ENCODE results near the gene DEFB132. TPM values are rescaled to one million over a fixed set of nuclear protein-coding genes. Genes with fewer than 3 reads are reported as not detected.
A peak's percentile ranks its signal among the peaks of the same experiment; 100 is the strongest.

Gene DEFB132
- polyA plus RNA-seq, 3 donors: not detected

DNA sequence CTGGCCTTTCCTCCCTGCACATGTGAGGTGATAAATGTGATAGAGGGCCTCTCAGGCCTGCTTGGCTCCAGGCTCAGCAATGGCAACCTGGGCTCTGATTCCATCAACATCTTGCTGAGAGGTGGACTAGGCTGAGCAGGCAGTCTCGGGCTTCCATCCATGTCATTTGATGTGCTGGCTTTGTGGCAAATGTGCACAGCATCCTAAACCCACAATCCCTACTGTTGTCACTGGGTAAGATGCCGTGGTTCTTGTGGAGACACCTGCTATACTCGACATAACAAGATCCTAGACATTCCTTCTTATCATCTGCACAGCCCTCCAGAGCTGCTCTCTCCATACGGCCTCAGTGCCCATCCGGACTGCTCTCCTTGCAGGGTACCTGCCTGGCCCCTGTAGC, 37.1 kb downstream of the DEFB132 start:
- H3K27ac Mint-ChIP-seq: no peak overlapping the region
- TF ChIP-seq, protein P1, sequence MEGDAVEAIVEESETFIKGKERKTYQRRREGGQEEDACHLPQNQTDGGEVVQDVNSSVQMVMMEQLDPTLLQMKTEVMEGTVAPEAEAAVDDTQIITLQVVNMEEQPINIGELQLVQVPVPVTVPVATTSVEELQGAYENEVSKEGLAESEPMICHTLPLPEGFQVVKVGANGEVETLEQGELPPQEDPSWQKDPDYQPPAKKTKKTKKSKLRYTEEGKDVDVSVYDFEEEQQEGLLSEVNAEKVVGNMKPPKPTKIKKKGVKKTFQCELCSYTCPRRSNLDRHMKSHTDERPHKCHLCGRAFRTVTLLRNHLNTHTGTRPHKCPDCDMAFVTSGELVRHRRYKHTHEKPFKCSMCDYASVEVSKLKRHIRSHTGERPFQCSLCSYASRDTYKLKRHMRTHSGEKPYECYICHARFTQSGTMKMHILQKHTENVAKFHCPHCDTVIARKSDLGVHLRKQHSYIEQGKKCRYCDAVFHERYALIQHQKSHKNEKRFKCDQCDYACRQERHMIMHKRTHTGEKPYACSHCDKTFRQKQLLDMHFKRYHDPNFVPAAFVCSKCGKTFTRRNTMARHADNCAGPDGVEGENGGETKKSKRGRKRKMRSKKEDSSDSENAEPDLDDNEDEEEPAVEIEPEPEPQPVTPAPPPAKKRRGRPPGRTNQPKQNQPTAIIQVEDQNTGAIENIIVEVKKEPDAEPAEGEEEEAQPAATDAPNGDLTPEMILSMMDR (IDR thresholded peaks at IDR 0.05): no peak
- intact Hi-C loops (cut with micrococcal nuclease): no loop called here
- peaks cover 47 to 59% of the 10 kb centered on the region in 2 donors for H3K4me1 ChIP-seq (ENCODE audit: control insufficient read depth in 1 of 2, insufficient read depth in 2 of 2, low read length in 2 of 2)
- H3K36me3 ChIP-seq (replicated peaks in 1 of 2; ENCODE audit: control insufficient read depth in 1 of 2, insufficient read depth in 2 of 2, low read length in 2 of 2): no peaks in the 10 kb centered on the region
- no peak for DNase-seq
- no peak overlapping the region for H3K27ac ChIP-seq (ENCODE audit: low read depth in 1 of 2, low read length in 2 of 2)
- H3K4me2 ChIP-seq (replicated peaks; ENCODE audit: extremely low read depth, low read length, poor library complexity, severe bottlenecking): no peak overlapping the region
- peaks cover 39% of the 10 kb centered on the region for H3K4me1 Mint-ChIP-seq
- H2AFZ ChIP-seq (ENCODE audit: insufficient read depth, low read depth, low read length, poor library complexity, severe bottlenecking): no peak overlapping the region
- H3K4me3 ChIP-seq (replicated peaks in 1 of 3; ENCODE audit: low read depth in 2 of 3, low read length in 3 of 3): no peak overlapping the region
- H3K9me3 Mint-ChIP-seq: no peaks in the 10 kb centered on the region
- no peaks in the 10 kb centered on the region for H3K9me3 ChIP-seq (replicated peaks in 1 of 2; ENCODE audit: control insufficient read depth in 1 of 2, insufficient read depth in 1 of 2, low read length in 2 of 2)
- peaks cover 12% of the 10 kb centered on the region for H4K20me1 ChIP-seq (ENCODE audit: insufficient read depth, low read length)
- H3K9ac ChIP-seq (ENCODE audit: insufficient read depth, low read length, poor library complexity, severe bottlenecking): no peak overlapping the region
- no peaks in the 10 kb centered on the region for H3K36me3 Mint-ChIP-seq
- peaks cover 32% of the 10 kb centered on the region for H3K79me2 ChIP-seq (ENCODE audit: insufficient read depth, low read length)
- 97% methylated on average over 5 of the region's 5 CpGs for WGBS (ENCODE audit: insufficient coverage)
- H3K27me3 ChIP-seq (ENCODE audit: control insufficient read depth in 2 of 2, insufficient read depth in 2 of 2, low read length in 2 of 2): no peaks in the 10 kb centered on the region
- no peak overlapping the region for H3K4me3 Mint-ChIP-seq
- no peaks in the 10 kb centered on the region for H3K27me3 Mint-ChIP-seq (ENCODE audit: low read depth in 3 of 3)

DNA sequence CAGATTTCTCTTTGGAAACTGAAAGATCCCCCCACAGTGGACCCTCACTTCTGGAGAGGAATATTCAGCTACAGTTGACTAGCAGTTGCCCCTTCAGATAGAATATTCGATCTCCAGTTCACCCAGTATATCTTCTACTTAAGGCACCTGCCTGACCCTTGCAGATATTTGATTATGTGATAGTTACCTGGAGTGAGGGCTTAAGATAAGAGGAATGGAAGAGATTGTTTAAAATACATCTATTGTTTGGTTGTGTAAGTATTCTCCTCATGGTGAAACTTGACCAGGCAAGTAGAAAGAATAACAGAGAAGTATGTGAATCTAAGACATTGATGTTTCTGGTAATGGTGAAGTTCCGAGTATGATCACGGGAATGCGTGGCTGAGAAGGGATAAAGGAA, 38.3 kb downstream of the DEFB132 start:
- H3K4me1 ChIP-seq (ENCODE audit: control insufficient read depth in 1 of 2, insufficient read depth in 2 of 2, low read length in 2 of 2): peaks cover 51 to 62% of the 10 kb centered on the region in 2 donors
- Mint-ChIP-seq H3K9me3 (no peaks in the 10 kb centered on the region), H3K27ac (peak overlapping the region in 3 of 7 donors; percentile 1 to 90 (median 6)), H3K4me3 (peak overlapping the region in 1 of 2 donors; percentile 66), H3K36me3 (peaks cover 2 to 5% of the 10 kb centered on the region in 2 donors), H3K27me3 (ENCODE audit: low read depth in 3 of 3) (no peaks in the 10 kb centered on the region), H3K4me1 (peaks cover 44% of the 10 kb centered on the region)
- no peaks in the 10 kb centered on the region for H3K36me3 ChIP-seq (replicated peaks in 1 of 2; ENCODE audit: control insufficient read depth in 1 of 2, insufficient read depth in 2 of 2, low read length in 2 of 2)
- no peak overlapping the region for H3K4me2 ChIP-seq (replicated peaks; ENCODE audit: extremely low read depth, low read length, poor library complexity, severe bottlenecking)
- H2AFZ ChIP-seq (ENCODE audit: insufficient read depth, low read depth, low read length, poor library complexity, severe bottlenecking): no peak overlapping the region
- TF ChIP-seq, protein P1 (IDR thresholded peaks at IDR 0.05): no peak
- H3K27me3 ChIP-seq (ENCODE audit: control insufficient read depth in 2 of 2, insufficient read depth in 2 of 2, low read length in 2 of 2): no peaks in the 10 kb centered on the region
- H3K9ac ChIP-seq (ENCODE audit: insufficient read depth, low read length, poor library complexity, severe bottlenecking): no peak overlapping the region
- 91% methylated on average over 3 of the region's 4 CpGs for WGBS (ENCODE audit: insufficient coverage)
- H3K4me3 ChIP-seq (replicated peaks in 1 of 3; ENCODE audit: low read depth in 2 of 3, low read length in 3 of 3): no peak overlapping the region
- peaks cover 41% of the 10 kb centered on the region for H3K79me2 ChIP-seq (ENCODE audit: insufficient read depth, low read length)
- peaks cover 23% of the 10 kb centered on the region for H4K20me1 ChIP-seq (ENCODE audit: insufficient read depth, low read length)
- no peak for DNase-seq
- H3K27ac ChIP-seq (ENCODE audit: low read depth in 1 of 2, low read length in 2 of 2): no peak overlapping the region
- no peaks in the 10 kb centered on the region for H3K9me3 ChIP-seq (replicated peaks in 1 of 2; ENCODE audit: control insufficient read depth in 1 of 2, insufficient read depth in 1 of 2, low read length in 2 of 2)
- intact Hi-C loops (cut with micrococcal nuclease): no loop called here
